HL-60/S4 treated with phorbol 12-myristate 13-acetate at 8.2 ng/mL for 4 days and 3 days (cell line): ENCODE measurements around the gene LASP1.

Source experiments
- in situ Hi-C: fragments of 300-500 bp; cut with MboI; formaldehyde crosslinking; loops from 2 replicates; pipeline ENCODE4 v1.15.0; 2022; ENCODE audit warnings: low sequenced_read_pairs

LASP1 gene

DNA sequence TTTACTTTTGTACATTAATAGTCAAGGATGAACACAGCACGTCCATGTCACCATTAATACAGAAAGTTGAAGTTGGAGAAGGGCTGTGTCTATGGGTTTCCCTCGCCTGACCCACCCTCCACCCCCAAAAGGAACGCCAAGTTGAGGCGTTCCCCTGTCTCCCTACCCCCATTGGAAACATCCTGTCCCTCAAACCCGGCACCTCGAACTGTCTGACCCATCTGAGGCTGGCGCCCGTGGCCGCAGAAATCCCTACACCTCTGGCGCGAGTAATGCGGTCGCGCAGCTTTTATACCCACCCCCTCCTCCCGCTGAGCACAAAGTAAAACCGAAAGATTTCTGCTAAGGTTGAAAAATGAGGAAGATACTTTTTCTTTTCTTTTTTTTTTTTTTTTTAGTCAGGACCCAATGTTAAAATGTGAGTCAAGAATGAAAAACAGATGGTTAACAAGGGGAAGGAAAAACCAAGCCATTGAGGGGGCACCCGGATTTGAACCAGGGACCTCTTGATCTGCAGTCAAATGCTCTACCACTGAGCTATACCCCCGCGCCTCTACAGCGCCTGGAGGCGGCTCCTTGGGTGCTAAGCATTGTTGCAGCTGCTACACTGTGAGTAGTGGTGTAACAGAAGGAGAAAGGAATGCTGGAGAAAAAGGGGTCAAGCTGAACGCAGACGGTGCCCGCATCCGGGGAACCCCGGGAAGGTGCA lies 887 bp upstream of the LASP1 start:
- in situ Hi-C loops, result no loop called here

DNA sequence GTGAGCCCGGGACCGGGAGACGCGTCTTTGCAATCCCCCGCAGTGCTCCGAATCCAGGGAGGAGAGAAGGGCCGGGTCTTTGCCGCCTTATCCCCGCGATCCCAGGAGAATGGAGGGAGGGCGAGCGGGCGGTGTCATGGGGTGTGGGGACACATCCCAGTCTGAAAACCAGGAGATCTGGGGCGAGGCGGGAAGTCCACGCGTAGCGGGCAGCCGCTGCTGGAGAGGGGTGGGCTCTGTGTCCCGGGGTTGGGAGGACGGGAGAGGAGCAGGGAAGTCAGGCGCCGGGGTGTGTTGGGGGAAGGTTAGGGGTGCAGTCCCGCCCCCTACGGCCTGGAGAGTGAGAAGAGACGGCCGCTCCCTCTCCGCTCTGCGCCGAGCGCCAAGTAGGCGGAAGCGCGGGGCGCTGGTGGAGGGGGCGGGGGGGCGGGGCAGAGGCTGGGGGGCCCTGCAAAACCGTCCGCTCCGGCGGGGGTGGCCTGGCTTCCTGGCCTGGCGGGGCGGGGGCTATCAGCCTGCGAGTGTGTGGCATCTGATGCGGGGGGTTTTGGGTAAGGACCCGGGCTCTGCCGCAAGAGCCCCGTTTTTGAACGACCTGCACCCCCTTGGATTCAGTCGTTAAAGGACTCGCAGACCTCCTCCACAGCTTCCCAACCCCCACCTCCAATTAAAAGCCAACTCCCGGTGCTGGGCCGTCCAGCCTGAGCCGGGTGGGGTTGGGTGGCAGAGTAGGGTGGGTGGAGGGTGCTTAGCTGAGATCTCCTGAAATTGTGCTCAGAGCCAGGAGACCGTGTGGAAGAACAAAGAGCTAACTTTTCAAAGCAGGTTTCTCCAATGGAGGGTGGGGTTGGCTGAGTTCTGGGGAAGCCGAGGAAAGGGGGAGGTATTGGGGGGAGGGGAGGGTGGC lies 654 bp downstream of the LASP1 start:
- in situ Hi-C loops, result no loop called here

DNA sequence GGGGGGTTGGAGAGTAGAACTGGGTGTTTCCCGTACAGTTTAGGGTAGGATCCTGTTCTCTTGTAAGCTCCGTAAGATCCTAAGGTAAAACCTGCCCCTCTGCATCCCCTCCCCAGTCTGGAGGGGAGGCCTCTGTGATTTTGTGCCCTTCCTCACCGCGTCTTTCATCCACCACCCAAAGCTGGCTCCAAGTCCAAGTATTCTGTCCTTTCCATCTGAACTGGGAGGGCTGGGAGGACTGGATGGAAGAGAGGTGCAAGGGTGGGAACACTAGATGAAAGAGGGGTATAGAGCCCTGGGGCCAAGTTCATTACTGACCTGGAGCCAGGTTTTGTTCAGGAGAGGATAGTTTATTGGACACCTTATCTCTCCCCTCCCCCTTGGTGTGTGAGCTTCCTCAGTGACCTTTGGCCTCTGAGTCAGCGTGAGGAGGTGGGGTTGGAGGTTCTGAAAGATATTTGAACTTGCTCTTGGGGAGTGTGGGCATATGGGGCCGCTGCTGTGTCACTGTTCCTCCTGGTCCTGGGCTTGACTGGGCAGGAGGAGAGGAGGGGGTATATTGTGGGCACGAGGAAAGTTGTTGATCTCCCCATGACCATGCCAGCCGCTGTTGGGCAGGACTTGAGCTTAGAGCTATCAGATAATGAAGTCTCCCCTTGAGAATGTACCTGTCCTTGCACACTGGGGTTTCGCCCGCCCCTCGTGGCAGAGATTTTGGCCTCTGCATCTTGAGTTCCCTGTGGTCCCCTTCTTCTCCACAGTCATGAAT lies 1.6 kb downstream of the LASP1 start:
- in situ Hi-C loops, result no loop called here

DNA sequence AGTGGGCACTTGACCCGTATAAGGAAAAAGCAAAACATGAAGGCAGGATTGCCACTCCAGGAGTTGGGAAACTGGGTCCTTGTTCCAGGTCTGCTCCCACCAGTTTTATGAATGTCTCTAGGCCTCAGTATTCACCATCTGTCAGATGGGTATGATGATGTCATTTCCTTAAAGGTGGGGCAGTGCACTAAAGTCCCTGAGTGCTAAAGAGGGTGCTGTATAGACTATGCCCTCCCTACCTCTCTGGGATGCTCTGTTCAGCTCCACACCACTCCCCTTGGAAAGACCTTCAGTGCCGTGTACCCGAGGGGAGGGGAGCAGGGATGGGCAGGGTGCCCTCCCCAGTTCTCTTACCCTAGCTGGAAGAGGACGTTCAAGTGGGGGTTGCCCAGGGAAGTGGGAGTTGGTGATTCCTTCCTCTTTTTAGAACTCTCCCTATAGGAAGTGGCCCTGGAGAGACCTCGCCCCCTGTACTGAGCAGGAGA lies 2.2 kb downstream of the LASP1 start:
- in situ Hi-C loops, result no loop called here

DNA sequence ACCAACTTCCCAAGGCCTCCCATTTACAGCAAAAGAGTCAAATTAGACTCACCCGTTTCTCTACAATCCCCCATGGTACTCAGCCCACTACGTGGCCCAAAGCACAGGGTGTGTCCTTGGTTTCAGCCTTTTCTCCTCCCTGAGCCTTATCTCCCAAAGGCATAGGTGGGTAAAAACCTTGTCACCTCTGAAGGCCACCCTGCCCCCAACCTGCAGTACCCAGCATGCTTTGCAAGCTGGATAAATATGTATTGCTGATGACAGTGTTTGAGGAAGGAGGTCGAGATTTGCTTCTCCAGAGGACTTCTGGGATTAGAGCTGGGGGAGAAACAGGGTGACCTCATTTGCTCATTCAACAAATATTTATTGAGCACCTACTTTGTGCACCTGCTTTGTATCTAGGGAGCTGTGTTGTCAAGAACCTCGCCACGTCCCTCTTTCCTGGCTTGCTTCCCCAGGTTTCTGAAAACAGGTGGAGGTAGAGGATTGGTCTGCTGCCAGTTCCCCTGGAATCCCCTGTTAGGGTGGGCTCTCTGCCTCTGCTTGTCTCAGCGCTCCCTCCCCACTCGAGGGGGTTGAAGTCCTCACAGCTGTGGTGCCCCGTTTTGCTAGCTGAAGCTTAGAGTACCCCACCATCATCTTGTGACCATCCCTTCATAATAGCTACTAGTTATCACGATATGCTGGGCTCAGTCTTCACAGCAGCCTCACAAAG lies 3.0 kb downstream of the LASP1 start:
- in situ Hi-C loops, result no loop called here

DNA sequence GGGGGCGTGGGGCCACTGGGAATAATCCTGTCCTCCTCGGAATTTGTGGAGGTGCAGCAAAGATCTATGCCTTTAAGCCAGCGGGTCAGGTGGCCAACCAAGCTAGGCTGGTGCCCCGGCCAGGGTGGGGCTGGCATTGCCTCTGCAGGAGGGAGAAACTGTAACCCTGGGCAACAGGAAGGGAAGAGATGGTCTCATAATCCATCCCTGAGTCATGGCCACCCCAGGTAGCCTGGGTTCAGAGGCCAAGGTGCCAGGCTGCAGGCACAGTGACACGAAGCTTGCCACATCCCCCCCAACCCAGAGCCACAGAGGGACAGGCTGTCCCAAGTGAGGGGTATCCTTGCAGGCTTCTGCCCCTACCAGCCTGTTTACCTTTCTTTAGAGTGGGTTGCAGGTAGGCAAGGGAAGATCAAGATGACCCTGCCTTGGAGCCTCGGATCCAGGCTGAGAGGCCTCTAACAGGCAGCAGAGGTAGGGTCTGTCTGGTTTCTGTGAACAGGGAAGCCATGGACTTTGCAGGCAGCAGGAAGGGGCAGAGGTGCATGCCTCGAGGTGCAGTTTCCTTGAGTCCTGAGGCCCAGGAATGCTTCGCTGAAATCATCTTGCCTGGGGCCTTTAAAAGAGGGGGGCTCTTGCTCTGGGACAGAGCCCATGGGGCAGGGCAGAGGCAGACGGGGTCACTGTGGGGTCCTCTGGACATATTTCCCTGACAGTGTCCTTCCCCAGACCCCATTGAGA lies 4.0 kb downstream of the LASP1 start:
- in situ Hi-C loops, result no loop called here

DNA sequence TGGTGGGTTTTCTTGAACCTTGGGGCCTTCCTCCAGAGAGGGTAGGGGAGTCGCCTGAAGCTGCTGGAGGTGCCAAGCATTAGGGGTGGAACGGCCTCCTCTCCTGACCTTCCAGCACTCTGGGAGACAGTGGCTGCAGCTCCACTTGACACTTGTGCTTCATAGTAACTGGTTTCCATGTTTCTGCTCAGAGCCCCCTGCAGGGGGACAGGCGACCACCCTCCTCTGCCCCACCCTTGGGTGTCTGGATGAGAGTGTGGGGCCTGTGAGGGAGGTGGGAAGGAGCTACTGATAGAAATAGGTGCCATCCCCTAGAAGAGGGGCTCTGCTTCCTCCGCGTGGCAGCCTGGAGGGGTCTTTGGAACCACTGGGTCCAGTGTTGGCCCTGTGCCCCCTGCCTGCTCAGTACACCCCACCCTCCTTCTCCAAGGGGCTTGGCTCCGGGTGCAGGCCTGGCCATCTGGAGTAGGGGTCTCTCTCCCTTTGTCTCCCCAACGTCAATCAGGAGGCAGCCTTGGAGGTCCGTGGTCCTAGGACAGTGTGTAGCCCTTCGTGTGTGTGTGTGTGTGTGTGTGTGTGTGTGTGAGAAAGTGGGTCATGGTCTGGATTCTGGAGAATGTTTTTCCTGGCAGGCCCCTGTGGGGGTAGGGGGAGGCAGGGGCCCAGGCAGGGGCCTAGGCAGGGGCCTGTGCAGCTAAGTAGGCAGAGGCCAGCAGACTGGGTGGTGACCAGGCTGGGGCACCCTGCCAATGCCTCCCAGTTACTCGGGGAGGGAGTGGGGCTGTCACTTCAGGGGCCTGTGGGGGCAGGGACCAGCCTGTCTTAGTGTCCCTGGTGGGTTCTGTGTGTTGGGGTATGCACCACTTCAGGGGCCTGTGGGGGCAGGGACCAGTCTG lies 4.9 kb downstream of the LASP1 start:
- in situ Hi-C loops, result no loop called here

DNA sequence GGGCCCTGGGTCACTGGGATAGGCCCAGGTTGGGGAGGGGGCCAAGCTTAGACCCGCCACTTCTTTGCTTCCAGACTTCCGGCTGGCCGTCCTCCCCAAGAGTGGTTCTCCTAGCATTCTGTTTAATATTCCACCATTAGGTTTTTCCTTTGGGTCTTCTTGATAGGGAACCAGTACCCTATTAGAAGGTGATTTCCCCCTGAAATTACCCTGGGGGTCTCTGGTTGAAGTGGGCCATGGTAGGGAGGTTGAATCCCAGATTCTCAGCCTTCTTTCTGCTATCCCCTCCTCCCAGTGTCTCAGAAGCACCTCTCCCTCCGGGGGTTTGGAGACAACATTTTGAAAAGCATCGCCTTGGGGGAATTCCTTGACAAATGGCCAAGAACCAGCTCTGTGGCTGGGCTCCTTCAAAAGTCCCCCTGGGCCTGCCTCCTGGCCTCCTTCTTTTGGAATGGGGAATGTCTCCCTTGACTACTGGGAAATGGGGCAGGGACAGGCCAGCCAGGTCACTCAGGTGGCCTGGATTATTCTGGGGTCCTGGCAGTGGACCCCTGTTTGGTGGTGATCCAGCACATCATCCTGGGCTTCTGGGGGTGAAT lies 5.7 kb downstream of the LASP1 start:
- in situ Hi-C loops, result no loop called here

DNA sequence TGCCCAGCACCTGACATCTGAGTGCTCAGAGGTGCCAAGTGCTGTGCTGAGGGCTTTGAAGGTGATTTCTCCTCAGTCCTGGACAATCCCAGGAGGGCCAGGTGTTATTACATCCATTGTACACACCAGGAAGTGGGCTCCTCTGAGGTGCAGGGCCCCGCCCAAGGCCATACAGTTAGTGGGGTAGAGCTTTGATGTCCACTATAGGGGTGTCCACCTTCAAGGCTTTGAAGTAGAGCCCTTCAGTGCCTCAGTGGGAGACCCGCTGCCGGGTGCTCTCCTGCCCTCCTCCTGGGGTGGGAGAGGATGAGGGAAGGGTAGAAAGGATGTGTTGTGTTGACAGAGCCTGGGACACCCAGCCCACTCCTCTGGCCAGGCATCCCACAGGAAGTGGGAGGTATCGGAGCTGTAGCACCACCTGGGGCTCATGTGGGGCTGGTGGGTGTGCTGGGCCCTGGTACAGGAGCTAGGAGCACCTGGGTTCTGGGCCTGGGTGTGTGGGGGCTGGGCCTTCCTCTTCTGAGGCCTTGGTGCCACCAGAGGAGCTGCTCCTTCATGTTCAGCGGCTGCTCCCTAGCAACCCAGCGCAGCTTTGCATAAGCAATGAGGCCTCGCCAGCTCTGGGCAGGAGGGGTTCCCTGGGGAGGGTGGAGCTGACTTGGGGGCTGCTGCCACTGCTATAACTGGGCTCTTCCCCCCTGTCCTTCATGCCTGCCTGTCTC lies 7.4 kb downstream of the LASP1 start:
- in situ Hi-C loops, result no loop called here

DNA sequence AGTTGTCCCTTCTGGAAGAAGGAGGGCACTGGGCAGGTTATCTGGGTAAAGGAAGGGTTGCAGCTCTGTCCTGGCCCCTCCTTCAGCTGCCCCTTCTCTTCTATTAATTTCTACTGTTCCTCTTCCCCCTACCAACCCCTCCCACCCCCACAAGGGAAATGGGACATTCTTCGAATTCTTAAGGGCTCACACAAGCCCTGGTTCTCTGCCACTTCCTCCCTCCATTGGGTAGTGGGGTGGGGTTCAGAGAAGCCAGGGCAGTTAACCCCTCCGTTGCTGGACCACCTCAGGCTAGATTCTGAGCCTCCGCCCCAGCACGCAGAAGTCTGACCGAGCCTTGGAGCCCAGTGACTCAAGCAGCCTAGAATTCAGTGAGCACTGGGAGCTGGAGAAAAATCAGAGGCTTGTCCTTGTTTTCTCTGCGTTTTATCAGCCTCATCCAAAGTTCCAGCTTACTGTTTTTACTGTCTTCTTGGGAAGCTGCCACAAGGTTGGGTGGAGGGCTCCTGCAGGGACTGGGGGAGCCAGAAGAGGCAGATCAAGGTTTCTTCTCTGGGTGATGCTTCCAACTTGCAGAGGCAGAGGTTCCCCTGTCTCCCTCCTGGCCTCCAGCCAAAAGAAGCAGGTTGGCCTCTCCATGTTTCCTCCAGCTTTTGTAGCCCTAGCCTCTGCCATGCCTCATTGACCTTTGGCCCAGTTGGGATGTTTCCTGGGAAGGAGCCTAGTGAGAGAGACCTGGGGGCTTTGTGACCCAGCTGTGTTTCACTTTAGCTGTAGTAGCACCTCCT lies 10.2 kb downstream of the LASP1 start:
- in situ Hi-C loops, result no loop called here

DNA sequence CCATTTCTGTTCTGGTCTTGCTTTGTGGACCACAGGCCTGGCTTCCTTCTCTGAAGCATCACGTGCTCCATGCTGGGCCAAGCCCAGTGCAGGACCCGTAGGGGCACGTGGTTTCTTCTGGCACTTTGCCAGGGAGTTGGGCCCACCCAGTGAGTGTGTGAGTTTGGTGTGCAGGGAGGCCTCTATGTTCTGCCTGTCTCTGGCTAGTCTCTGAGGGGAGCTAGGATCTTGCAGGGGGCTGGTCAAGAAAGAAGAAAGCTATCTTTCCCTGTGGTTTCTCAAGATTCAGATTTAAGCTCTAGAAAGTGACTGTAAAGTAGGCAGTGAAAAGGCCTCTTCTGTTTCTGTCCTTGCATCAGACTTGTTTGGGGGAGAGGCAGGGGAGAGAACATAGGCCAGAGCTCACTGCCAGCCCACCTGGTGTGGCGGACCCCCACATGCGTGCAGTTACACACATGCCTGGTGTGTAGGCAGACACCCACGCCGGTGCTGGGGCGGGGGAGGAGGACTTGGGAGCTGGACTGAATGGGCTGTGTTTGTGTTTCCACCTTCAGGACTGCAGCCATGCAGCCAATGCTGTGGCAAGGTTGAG lies 11.8 kb downstream of the LASP1 start:
- in situ Hi-C loops, result no loop called here

DNA sequence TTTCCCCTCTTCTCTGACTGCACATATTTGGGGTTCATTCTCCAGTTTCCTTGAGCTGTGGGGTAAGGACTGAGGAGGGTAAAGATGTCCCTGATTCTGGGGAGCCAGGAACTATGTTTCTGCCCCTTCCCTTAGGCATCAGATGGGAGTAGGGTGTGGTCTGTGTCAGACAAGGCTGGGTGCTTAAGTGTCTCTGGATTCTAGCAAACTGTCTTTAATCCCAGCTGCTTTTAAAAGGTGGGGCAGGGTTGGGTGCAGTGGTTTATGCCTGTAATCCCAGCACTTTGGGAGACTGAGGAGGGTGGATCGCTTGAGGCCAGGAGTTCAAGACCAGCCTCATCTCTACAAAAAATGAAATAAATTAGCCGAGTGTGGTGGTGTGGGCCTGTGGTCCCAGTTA lies 13.0 kb downstream of the LASP1 start:
- in situ Hi-C loops, result no loop called here

DNA sequence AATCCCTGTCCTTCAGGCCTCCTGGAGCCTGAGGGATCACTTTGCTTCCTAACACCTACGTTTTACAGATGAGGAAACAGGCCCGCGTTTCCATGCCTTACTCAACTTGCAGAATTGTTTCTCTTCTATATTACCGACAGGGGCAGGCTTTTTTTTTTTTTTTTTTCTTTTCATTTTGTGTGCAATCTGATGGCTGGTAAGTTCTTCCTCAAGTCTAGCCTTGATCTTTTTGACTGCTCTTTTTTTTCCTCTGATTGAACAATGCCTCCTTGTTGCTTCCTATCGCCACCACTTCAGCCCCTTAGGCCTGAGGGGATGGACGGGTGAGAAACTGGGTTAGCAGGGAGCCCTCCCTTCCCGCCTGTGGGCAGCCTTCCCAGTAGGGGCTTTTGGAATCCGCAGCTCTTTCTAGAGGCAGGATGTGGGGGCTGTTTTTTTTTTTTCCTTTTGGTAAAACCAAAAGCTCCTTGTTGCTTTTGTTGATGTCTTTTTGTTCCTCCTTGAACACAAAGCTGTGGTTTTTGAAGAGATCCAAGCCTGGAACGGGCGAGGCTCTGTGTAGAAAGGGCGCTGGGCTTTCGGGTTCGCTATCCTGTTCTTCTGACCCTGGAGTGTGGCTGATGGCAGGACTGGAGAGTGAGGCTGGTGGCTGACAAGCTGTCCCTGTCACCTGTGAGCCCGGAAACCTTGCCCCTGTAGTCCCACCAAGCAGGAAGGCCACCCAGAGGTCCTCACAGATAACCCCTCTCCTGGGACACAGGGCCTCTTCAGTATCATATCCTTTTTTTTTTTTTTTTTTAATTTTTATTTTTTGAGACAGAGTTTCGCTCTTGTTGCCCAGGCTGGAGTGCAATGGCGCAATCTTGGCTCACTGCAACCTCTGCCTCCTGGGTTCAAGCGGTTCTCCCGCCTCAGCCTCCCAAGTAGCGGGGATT lies 14.0 kb downstream of the LASP1 start:
- in situ Hi-C loops, result no loop called here

DNA sequence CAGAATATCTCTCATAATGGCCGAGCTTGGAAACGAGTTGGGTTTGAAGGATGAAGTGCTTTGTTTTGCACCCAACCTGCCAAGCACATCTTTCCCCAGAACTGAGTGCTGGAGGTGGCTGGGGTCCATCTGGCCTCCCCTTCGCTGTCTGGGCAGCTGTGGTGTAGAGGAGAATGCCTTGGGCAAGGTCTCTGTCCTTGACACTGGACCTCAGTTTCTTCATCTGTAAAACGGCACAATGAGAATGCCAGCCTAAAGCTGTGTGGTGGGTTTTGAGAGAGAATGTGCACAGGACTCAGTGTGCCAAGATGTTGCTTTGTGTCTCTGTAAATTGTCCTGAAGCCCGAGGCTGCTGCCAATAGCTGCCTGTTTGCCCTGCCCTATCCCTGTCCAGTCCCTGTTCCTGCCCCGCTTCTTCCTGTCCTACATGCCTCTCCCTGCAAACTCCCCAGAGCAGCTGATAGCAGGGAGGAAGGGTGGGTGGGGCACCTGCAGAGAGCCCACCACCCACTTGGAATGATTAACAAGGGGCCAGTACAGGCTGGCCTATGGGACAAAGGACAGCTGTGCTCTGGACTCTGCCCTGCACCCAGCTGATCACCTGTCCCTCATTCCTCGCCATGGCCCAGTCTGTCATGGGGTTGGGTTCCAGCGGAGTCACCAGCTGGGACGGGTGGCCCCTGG lies 15.3 kb downstream of the LASP1 start:
- in situ Hi-C loops, result no loop called here
